Stimulated activated CD4-positive, alpha-beta T cell treated with anti-CD3 and anti-CD28 coated beads, Interleukin-4, amount 100 ng/mL, for 24 hours (primary cell): Measurements from ENCODE around the gene APOBEC3A.
A peak's percentile ranks its signal among the peaks of the same experiment; 100 is the strongest.
"Not testable (repeated sequence)": the region's sequence is repeated elsewhere in the genome, so short reads cannot be mapped to it uniquely, and the experiment has no call there.

Experiments used
- DNase-seq: peaks from one replicate; pipeline ENCODE4 v3.0.0-alpha.2; 2020

Gene APOBEC3A

DNA sequence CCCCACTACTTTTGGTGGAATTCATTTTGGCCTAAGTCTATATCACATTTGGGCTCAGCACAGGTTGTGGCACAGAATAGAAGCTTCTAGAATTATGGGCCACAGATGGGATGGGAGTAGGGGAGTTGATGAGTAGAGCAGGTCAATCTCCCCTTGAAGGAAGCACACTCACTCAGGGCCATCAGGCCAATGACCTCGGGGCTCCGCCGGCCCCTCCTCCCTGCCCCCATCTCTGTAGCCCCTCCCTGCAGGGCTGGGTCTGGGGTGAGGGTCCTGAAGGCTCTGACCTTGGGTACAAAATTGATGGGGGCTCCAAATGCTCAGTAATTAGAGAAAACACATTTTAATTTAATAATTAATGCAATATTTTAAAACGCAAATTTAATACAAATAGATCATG is 3.3 kb downstream of the APOBEC3A start:
- DNase-seq: not testable (repeated sequence)

GRCh38 chr22:38963291-38963738 is 5.9 kb downstream of the APOBEC3A start:
- not testable (repeated sequence) for DNase-seq

DNA sequence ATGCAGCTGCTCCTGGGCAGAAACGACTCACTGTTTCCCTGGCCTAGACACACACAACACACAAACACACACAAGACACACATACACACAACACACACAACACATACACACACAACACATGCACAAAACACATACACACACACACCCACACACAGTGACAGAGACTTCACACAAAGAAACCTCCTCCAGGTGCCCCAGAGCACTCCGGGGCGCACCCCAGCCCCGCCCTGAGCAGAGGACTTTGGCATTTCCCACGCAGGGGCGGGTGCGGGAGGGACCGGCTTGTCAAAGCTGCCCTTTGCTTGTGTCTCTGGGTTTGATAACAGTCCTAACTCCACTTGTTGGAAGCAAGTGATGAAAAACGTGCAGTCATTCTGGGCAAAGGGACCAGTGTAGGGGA is 6.5 kb downstream of the APOBEC3A start:
- DNase-seq: no peak

- no peak for DNase-seq
Measured at GRCh38 chr22:38964306-38964705, 6.9 kb downstream of the APOBEC3A start.

- no peak for DNase-seq
Measured at GRCh38 chr22:38964989-38965388, 7.6 kb downstream of the APOBEC3A start.

DNA sequence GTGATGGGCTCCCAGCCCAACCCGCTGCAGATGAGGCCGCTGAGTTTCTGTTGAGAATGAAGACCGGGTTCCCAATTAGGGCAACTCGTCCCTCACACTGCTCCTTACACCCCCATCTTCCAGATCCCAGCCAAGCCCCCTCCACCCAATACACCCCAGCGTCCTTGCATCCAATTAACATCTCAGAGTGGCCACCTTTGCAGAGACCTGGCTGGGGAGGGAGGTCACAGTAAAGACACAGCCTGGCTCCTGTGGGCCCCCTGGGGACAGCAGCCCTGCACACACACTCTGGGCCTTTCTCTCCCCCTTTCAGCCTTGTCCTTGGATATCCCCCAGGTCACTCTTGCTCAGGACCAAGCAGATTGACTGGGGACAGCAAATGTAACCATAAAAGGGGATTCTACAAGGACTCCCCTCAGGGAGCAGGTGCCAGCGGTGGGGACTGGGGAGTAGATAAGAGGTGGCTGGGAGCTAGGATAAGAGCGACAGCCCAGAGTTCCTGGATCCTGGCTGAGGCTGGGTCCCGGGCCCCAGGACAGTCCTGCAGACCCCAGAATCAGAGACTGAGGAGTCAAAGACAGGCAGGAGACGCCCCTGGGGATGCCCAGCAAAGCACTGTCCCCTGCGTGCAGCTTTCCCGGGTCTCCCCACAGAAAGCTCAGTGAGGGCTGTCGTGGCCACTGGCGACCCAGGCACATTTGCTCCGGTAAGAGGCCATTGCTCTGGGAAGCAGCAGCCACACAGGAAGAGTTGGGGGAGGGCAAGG is 8.4 kb downstream of the APOBEC3A start:
- DNase-seq: no peak

- DNase-seq: no peak
Measured at GRCh38 chr22:38966380-38966702, 8.9 kb downstream of the APOBEC3A start.

- DNase-seq: no peak
Measured at GRCh38 chr22:38966942-38967341, 9.5 kb downstream of the APOBEC3A start.

DNA sequence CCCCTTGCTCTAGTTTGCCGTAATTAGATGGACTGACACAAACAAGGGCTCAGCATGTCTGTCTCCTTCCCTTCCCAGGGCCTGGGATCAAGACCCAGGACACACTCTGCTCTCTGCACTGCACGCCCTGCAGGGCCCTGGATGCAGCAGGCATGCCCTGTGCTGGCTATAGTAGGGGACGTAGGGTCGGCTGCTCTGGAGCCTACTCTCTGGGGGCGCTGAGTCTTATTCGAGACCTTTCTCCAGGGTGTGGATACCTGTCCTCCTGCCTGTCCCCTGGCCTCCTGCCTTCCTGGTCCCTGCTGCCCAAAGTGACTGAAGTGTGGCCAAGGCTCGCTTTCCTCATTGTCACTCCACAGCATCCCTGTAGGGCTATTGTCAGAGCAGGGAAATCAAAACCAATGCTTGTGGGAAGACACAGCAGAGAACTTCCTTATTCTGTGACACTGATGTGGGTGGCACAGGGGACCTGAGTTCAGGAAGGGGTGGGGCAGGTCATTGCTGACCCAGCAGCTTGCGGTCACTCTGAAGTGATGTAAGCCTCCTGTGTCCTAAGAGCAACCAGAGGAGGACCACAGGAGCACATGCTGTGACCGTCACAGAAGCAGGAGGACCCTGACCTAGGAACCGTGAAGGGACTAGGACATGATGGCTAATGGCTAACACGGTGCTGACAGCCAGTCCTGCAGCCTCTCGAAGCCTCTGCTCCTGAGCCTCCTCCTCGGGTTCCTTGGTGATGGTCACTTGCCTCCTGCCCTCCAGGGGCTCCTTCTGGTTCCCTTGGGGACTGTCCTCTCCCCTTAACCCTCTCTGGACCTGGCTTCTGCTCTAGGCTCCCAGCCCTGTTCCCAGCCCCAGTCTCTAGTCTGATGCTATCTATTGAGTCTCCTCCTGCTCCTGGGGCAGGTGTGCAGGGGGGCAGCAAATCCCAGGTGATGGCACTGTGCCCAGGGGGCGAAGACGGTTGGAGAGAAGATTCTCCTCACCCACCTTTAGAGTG is 10.3 kb downstream of the APOBEC3A start:
- no peak for DNase-seq

GRCh38 chr22:38968801-38969200 is 11.4 kb downstream of the APOBEC3A start:
- DNase-seq: no peak

DNA sequence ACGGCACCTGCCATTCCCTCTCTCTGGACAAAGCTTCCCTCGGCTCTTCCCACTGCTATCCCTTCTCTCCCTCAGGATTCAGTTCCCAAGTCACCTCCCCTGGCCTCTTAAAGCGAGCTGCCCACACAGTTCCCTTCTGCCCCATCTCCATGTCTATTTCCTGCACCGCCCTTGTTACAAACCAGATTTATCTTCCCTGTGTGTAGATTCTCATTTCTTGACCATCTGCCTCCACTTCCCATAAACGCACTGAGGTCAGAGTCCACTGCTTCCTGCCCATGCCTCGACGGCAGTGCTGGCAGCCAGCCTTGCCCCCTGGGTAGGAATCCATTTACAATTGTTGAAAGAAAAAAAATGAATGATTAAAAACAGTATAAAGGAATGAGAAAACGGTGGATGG is 13.1 kb downstream of the APOBEC3A start:
- DNase-seq: no peak

- DNase-seq: no peak
Measured at GRCh38 chr22:38971202-38971601, 13.8 kb downstream of the APOBEC3A start.

GRCh38 chr22:38971791-38972190 is 14.4 kb downstream of the APOBEC3A start:
- DNase-seq: no peak

DNA sequence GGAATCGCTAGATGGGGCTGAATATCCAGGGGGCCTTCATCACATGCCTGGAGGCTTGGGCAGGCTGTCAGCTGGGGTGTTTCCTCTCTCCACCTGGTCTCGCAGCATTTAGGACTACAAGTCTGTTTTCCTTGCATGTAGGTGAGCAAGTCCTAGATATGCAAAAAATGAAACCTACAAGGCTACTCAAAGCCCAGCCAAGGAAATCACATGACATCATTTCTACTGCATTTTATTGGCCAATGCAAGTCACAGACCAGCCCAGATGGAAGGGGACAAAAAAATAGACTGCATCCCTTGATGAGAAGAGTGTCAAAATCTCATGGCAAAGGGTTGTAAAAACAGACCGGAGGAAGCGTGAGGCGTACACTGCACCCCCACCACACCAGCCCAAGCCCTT is 15.1 kb downstream of the APOBEC3A start:
- DNase-seq: no peak

GRCh38 chr22:38973289-38974169 is 16.1 kb downstream of the APOBEC3A start:
- peak; percentile 45 for DNase-seq

GRCh38 chr22:38974170-38974825 is 16.9 kb downstream of the APOBEC3A start:
- DNase-seq: no peak

GRCh38 chr22:38974826-38975175 is 17.4 kb downstream of the APOBEC3A start:
- no peak for DNase-seq

- not testable (repeated sequence) for DNase-seq
Measured at GRCh38 chr22:38977289-38977688, 19.9 kb downstream of the APOBEC3A start.

GRCh38 chr22:38980587-38980986 is 23.2 kb downstream of the APOBEC3A start:
- not testable (repeated sequence) for DNase-seq

DNA sequence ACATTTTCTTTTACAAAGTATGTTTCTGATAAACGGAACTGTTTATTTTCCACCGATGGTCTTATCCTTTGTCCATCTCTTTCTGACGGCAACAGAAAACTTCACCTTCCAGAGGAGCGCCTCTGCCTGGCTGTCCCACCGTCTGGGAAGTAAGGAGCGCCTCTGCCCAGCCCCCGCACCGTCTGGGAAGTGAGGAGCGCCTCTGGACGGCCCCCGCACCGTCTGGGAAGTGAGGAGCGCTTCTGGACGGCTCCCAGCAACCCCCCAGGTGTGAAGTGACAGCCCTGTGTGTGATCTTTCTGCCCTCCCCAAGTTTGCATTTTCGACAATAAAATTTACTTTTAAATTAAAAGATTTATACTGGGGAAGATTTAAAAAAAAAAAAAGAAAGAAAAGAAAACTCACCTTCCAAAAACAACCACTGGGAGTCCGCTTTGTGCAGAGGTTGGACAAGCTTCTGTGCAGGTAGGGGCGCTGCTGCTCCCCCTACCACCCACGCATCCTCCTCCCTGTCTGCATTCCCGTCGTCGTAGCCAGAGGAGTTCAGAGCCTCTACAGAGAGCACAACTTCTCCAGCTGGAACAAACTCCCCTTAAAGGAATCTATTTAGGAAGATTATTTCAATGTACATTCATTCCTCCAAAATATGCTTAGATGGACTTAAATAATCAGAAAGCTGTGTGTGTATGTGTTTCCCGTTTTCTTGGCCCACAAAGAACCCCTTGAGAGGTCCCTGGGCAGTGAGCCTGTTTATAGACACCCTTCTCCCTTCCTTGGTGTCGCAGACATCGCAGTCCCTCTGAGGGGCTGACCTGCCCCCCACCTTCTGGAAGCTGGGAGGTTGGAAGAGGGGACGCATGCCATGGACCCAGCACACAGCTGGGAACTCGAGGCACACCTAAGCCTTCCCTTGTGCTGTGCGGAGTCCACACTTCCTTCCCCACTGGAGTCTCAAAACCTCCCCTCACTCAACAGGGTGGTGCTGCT is 23.9 kb downstream of the APOBEC3A start:
- DNase-seq: no peak
